Mesodermal cell (in vitro differentiated cells): ENCODE results near the gene TMSB4X.

Experiments
- H3K27ac ChIP-seq: 2 replicates; pipeline ENCODE4 v1.7.0; 2013; ENCODE audit warnings: mild to moderate bottlenecking, low read depth, low read length, moderate library complexity; ENCODE audit not compliant: severe bottlenecking
- H3K36me3 ChIP-seq: 2 replicates; pipeline ENCODE4 v1.7.1; 2013; ENCODE audit warnings: mild to moderate bottlenecking, low read length, moderate library complexity; ENCODE audit not compliant: control insufficient read depth, insufficient read depth
- H3K4me1 ChIP-seq: one replicate; pipeline ENCODE4 v1.7.1; 2013; ENCODE audit warnings: mild to moderate bottlenecking, low read length; ENCODE audit not compliant: insufficient read depth, control insufficient read depth, poor library complexity, severe bottlenecking
- H3K4me3 ChIP-seq: 2 replicates; pipeline ENCODE4 v1.7.0; 2013; ENCODE audit warnings: low read length, control low read depth, mild to moderate bottlenecking; ENCODE audit not compliant: insufficient read depth, poor library complexity, severe bottlenecking; ENCODE audit errors: extremely low read depth
- H3K9me3 ChIP-seq: 2 replicates; pipeline ENCODE4 v1.7.1; 2013; ENCODE audit warnings: mild to moderate bottlenecking, low read length, moderate library complexity; ENCODE audit not compliant: control insufficient read depth
- WGBS, 2 experiments: methylation state at CpG; one replicate each; pipeline ENCODE4 v1.1.5; 2013; ENCODE audit warnings: missing lambda C conversion rate in 2 of 2; ENCODE audit not compliant: insufficient coverage in 2 of 2; 5-methylcytosine and 5-hydroxymethylcytosine counted together

The TMSB4X gene

GRCh38 chrX:12986164-12986779 lies 11.4 kb downstream of the TMSB4X start:
- peaks cover 6% of the 10 kb centered on the region for H3K4me1 ChIP-seq
- WGBS, 2 experiments = 100% methylated on average over 1 of the region's 4 CpGs; no CpG with 5 or more reads in 1 of the 2 experiments
- H3K4me3 ChIP-seq = no peak overlapping the region
- no peaks in the 10 kb centered on the region for H3K36me3 ChIP-seq
- no peak overlapping the region for H3K27ac ChIP-seq
- H3K9me3 ChIP-seq = peaks cover 5% of the 10 kb centered on the region

GRCh38 chrX:12986886-12987285 lies 12.0 kb downstream of the TMSB4X start:
- no peak overlapping the region for H3K4me3 ChIP-seq
- WGBS, 2 experiments = 79% methylated on average over 2 of the region's 2 CpGs; no CpG with 5 or more reads in 1 of the 2 experiments
- H3K36me3 ChIP-seq = no peaks in the 10 kb centered on the region
- H3K9me3 ChIP-seq = peaks cover 5% of the 10 kb centered on the region
- peaks cover 6% of the 10 kb centered on the region for H3K4me1 ChIP-seq
- no peak overlapping the region for H3K27ac ChIP-seq

GRCh38 chrX:12987340-12987739 lies 12.4 kb downstream of the TMSB4X start:
- no CpG with 5 or more reads among the region's 6 CpGs for WGBS, 2 experiments

GRCh38 chrX:12987900-12988594 lies 13.1 kb downstream of the TMSB4X start:
- peaks cover 5% of the 10 kb centered on the region for H3K9me3 ChIP-seq
- H3K4me3 ChIP-seq = no peak overlapping the region
- 94 to 100% methylated on average over 2 to 4 of the region's 8 CpGs for WGBS, 2 experiments

More at GRCh38 chrX:12987340-12987739, 12.4 kb downstream of the TMSB4X start:
- H3K36me3 ChIP-seq = no peaks in the 10 kb centered on the region
- H3K9me3 ChIP-seq = peaks cover 5% of the 10 kb centered on the region
- no peak overlapping the region for H3K4me3 ChIP-seq
- H3K27ac ChIP-seq = no peak overlapping the region
- H3K4me1 ChIP-seq = peaks cover 6% of the 10 kb centered on the region

DNA sequence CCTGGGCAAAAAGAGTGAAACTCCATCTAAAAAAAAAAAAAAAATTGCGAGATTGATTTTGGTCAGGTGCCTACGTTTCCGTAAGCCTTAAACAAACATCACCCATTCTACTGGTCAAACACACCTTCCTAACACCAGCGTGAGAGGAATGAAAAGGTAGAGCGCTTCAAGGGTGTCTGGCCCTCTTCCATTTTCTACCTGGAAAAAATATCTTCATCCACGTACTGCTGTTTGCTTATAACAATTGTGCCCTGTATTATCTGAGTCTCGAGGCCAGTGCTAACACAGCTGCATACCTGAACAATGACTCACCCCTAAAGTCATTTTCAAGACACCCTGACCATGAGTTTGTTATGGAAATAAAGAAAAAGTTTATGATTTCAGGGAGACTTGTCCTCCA lies 13.9 kb downstream of the TMSB4X start:
- WGBS, 2 experiments = 80% methylated on average over 1 of the region's 7 CpGs; no CpG with 5 or more reads in 1 of the 2 experiments
- Histone ChIP-seq H3K27ac (no peak overlapping the region), H3K9me3 (peaks cover 5% of the 10 kb centered on the region), H3K36me3 (no peaks in the 10 kb centered on the region), H3K4me1 (peaks cover 6% of the 10 kb centered on the region), H3K4me3 (no peak overlapping the region)

More at GRCh38 chrX:12987900-12988594, 13.1 kb downstream of the TMSB4X start:
- Histone ChIP-seq H3K27ac (no peak overlapping the region), H3K36me3 (no peaks in the 10 kb centered on the region), H3K4me1 (peaks cover 6% of the 10 kb centered on the region)

- peaks cover 5% of the 10 kb centered on the region for H3K9me3 ChIP-seq
- peaks cover 5% of the 10 kb centered on the region for H3K4me1 ChIP-seq
- H3K4me3 ChIP-seq = no peak overlapping the region
- H3K36me3 ChIP-seq = no peaks in the 10 kb centered on the region
- no peak overlapping the region for H3K27ac ChIP-seq
- WGBS, 2 experiments = no CpG with 5 or more reads among the region's 3 CpGs
These were observed 14.6 kb downstream of the TMSB4X start for GRCh38 chrX:12989461-12989860.

DNA sequence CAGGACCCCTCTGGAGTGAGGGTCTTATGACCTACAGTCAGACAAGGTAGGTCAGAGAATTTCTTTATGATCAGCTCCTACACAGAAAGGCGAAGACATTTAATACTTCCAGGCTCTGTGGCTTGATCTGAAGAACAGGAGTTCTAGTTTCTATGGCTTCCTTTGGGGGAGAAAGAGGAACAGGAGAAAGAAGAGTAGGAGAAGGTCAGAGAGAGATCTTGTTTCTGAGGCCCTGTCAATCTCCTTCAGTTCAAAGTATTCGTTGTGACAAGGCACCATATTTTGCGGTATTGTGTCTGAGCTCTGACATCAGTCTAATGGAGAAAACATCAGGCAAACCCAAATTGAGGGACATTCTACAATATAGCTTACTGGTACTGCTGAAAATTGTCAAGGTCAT lies 16.7 kb downstream of the TMSB4X start:
- Histone ChIP-seq H3K9me3 (peaks cover 4% of the 10 kb centered on the region), H3K4me1 (no peaks in the 10 kb centered on the region), H3K36me3 (no peaks in the 10 kb centered on the region), H3K27ac (no peak overlapping the region), H3K4me3 (no peak overlapping the region)
- 83% methylated on average over 1 of the region's 3 CpGs; no CpG with 5 or more reads in 1 of the 2 experiments for WGBS, 2 experiments

DNA sequence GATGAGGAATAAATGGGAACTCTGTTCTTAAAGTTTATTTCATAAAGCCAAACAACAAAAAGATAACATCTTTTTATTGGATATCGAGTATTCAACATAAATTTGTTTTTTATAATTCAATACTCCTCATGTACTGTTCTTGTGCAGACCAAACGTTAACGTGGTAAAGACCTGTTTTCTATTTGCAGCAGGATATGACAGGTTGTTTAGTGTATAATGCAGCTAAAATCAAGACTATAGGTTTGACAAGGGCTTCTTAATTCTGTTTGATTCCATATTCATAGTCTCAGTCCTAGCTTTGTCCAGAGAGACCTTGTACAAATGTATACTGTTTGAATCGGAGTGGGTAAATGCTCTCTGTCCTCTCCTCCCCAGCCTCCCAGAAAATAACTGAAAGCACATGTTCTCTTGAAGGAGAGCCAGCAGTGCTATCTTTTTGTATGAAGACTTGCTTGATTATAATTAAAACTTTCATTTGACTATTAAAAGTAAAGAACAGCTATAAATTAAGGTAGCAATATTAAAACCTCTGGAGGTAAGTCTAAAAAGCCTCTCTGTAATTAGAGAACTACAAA lies 17.7 kb downstream of the TMSB4X start:
- H3K9me3 ChIP-seq = no peaks in the 10 kb centered on the region
- no CpG with 5 or more reads among the region's 4 CpGs for WGBS, 2 experiments
- H3K4me3 ChIP-seq = no peak overlapping the region
- no peak overlapping the region for H3K27ac ChIP-seq
- H3K36me3 ChIP-seq = no peaks in the 10 kb centered on the region
- H3K4me1 ChIP-seq = no peaks in the 10 kb centered on the region

- Histone ChIP-seq H3K27ac (no peak overlapping the region), H3K36me3 (no peaks in the 10 kb centered on the region), H3K9me3 (no peaks in the 10 kb centered on the region), H3K4me1 (peaks cover 5% of the 10 kb centered on the region), H3K4me3 (no peak overlapping the region)
- no CpG with 5 or more reads among the region's 1 CpG for WGBS, 2 experiments
These were observed 18.9 kb downstream of the TMSB4X start for GRCh38 chrX:12993826-12994225.

DNA sequence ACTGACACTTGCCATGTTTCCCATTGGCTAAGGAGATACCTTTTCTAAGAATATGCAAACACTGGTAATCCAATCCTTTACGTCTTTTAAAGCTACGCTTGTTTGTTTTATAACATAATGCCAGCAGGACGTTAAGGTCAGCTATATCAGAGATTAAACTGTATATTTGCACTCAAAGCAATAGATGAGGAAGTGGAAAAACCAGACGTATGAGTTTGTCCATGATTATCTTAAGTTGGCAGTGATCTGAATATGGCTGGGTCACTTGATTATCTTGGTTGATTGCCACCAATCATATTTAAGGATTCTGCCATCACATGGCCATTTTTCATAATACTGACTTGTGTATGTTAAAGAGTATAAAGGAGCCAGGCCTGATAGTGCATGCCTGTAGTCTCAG lies 19.4 kb downstream of the TMSB4X start:
- no peaks in the 10 kb centered on the region for H3K36me3 ChIP-seq
- H3K4me3 ChIP-seq = no peak overlapping the region
- H3K9me3 ChIP-seq = no peaks in the 10 kb centered on the region
- WGBS, 2 experiments = no CpG with 5 or more reads among the region's 4 CpGs
- H3K27ac ChIP-seq = no peak overlapping the region
- peaks cover 7% of the 10 kb centered on the region for H3K4me1 ChIP-seq
